Astrocyte of the spinal cord (primary cell): ENCODE results near the gene GRK3.
"Not testable (repeated sequence)": the region's sequence is repeated elsewhere in the genome, so short reads cannot be mapped to it uniquely, and the experiment has no call there.

Experiments used
- DNase-seq: peaks from one replicate; pipeline ENCODE4 v3.0.0; 2011; ENCODE audit warnings: low read depth, low spot score
- H3K4me3 ChIP-seq: 2 replicates; pipeline ENCODE4 v1.5.1; 2011; ENCODE audit warnings: low read depth, mild to moderate bottlenecking, low read length, moderate library complexity
- CTCF ChIP-seq: IDR thresholded peaks from 2 replicates; pipeline ENCODE4 v1.5.1; 2012; ENCODE audit warnings: low read depth, mild to moderate bottlenecking, low read length, inconsistent platforms
- in situ Hi-C: cut with HindIII; loops from 2 replicates; pipeline ENCODE4 v1.10.0; 2017; ENCODE audit warnings: low sequenced_read_pairs

GRK3 gene

GRCh38 chr22:25582946-25583345, 18.5 kb downstream of the GRK3 start:
- in situ Hi-C loops, result no loop called here
- no peak overlapping the region for H3K4me3 ChIP-seq
- no peak for TF ChIP-seq CTCF
- no peak for DNase-seq

GRCh38 chr22:25584993-25585392, 20.5 kb downstream of the GRK3 start:
- in situ Hi-C loops, H3K4me3 ChIP-seq, DNase-seq: not testable (repeated sequence)

DNA sequence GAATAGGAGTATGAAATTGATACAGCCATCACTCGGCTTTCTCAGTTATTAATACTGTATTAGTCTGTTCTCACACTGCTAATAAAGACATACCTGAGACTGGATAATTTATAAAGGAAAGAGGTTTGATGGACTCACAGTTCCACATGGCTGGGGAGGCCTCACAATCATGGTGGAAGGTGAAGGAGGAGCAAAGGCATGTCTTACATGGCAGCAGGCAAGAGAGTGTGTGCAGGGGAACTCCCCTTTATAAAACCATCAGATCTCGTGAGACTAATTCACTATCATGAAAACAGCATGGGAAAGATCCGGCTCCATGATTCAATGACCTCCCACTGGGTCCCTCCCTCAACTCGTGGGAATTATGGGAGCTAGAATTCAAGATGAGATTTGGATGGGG, 25.2 kb downstream of the GRK3 start:
- DNase-seq, in situ Hi-C loops, H3K4me3 ChIP-seq: not testable (repeated sequence)

DNA sequence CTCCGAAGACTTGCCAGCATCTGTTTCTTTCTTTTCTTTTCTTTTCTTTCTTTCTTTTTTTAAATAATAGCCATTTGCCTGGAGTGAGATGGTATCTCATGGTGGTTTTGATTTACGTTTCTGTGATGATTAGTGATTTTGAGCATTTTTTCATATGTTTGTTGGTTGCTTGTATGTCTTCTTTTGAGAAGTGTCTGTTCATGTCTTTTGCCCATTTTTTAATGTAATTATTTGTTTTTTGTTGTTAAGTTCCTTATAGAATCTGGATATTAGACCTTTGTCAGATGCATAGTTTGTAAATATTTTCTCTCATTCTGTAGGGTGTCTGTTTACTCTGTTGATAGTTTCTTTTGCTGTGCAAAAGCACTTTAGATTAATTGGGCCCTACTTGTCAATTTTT, 28.8 kb downstream of the GRK3 start:
- DNase-seq, H3K4me3 ChIP-seq, in situ Hi-C loops: not testable (repeated sequence)

DNA sequence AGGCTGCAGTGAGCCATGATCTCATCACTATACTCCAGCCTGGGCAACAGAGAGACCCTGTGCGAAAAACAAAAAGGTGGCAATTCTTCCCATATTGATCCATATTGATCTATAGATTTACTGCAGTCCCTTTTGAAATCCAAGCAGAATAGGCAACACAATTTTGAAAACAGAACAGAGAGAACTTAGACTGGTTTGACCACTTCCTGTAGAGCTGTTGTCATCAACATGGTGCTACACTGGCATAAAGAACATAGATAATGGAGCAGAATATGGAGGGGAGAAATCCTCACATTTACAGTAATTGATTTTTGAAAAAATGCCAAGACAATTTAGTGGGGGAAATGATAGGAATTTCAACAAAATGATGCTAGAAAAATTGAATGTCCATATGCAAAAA, 34.1 kb downstream of the GRK3 start:
- DNase-seq, result no peak
- no peak for TF ChIP-seq CTCF
- no peak overlapping the region for H3K4me3 ChIP-seq
- in situ Hi-C loops, result no loop called here

DNA sequence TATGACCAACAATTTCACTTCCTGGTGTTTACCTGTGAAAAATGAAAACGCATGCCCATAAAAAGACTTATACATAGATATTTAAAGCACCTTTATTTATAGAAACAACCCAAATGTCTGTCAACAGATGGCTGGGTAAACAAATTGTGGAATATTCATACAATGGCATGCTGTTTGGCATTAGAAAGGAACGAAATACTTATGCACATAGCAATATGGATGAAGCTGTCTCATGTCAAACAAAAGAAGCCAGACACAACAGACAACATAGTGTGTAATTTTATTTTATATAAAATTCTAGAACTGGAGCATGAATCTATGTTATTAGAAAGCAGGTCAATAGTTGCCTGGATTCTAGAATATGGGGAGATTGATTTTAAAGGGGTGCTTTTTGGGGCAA, 38.0 kb downstream of the GRK3 start:
- in situ Hi-C loops, result no loop called here
- DNase-seq, result no peak
- H3K4me3 ChIP-seq, result no peak overlapping the region
- TF ChIP-seq CTCF, result no peak

DNA sequence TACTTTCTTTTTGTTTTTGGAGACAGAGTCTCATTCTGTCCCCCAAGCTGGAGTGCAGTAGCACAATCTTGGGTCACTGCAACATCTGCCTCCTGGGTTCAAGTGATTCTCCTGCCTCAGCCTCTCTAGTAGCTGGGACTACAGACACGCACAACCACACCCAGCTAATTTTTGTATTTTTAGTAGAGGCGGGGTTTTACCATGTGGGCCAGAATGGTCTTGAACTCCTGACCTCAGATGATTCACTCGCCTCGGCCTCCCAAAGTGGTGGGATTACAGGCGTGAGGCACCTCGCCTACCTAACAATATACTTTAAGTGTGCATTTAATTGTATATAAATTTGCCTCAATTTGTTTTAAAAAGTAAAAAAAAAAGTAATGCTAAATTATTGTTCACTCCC, 38.4 kb downstream of the GRK3 start:
- no peak for TF ChIP-seq CTCF
- in situ Hi-C loops, result no loop called here
- no peak for DNase-seq
- no peak overlapping the region for H3K4me3 ChIP-seq

DNA sequence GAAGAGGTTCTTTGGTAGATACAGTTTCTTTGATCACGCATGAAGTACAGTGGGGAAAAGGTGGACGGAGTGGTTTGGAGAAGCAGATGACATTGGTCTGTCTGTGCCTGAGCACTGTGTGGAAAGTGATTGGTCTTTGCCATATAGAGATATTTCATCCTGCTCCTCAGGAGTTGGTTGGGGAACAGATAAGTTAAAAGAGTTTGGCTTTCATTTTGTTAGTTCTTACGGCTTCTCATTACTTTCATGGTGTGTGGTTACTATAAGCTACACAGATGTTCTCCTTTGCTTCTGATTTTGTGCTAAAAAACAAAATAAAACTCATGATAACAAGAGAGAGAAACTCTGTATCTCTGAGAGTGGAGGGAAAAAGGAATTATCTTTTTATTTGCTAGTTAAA, 40.7 kb downstream of the GRK3 start:
- in situ Hi-C loops, H3K4me3 ChIP-seq, DNase-seq: not testable (repeated sequence)

DNA sequence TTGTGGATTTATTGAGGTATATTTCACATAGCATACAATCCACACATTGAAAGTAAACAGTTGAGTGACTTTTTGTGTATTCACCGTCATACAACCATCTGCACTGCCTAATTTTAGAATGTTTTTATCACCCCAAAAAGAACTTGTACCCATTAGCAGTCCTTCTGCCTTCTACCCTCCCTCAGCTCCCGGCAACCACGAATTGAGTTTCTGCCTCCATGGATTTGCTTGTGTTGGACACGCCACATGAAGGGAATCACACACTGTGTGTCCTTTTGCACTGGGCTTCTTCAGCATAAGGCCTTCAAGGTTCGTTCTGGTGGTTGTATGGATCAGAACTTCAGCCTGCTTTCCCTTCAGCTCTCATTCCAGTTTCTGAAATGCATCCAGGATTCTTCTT, 41.1 kb downstream of the GRK3 start:
- H3K4me3 ChIP-seq, DNase-seq, in situ Hi-C loops: not testable (repeated sequence)

- DNase-seq, H3K4me3 ChIP-seq, in situ Hi-C loops: not testable (repeated sequence)
Observed at GRCh38 chr22:25611284-25611683, 46.8 kb downstream of the GRK3 start.

DNA sequence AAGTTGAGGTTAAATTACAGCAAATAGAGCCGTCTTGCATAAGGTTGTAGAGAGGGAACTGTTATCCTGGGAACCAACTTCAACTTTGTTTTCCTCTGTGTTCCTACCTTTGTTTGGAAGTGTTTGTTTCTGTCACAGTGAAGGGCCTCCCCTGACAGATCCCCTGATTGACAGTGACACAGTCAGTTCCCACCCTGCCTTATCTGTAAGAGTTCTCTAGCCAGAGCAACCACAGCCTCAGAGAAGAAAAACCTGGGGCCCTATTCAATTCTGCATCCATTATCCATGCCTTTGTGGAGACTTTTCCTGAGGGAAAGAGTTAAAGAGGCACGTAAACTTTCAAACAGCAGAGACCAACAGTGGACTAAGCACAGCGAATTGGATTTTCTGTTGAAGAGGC, 48.7 kb downstream of the GRK3 start:
- DNase-seq, in situ Hi-C loops: not testable (repeated sequence)

DNA sequence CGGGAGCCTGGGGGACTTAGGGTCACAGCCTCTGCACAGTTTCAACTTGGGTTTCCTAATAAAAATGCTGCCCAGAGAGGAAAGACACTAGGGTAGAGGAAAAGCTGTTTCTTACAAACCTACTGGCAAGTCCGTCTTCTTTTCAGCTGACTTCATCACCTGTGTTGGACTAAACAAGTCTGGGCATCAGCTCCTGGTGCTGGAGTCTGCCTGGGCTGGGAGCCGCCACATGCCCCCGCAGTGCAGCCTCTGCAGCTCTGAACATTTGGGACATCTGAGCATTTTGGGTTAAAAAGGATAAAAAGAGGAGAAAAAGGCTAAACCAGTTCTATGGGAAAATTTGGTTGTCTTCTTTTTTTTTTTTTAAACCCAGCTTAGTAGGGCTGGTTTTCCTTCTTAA, 49.1 kb downstream of the GRK3 start:
- H3K4me3 ChIP-seq, DNase-seq, in situ Hi-C loops: not testable (repeated sequence)

More for the DNA sequence above, 48.7 kb downstream of the GRK3 start:
- not testable (repeated sequence) for H3K4me3 ChIP-seq

DNA sequence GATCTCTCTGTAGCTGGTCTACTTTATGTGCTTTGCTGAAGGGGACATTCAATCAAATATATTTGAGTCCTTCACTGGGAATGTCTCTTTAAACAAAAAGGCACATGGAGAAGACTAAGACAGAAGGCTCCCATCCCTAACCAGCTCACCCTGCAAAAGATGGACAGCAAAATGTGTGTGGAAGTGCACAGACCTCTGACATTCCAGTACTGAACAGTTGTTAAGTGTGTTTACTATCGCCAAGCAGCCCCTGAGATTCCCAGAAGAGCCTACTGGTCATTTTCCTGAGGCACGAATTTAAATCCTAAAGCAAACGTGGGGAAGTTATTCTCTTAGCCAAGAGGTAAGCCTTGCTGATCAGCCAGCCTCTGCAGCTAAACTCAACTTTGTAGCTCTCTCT, 50.3 kb downstream of the GRK3 start:
- in situ Hi-C loops, DNase-seq, H3K4me3 ChIP-seq: not testable (repeated sequence)
